Keratinocyte (primary cell): ENCODE data around the gene ADAMTS16. TPM values are rescaled to one million over a fixed set of nuclear protein-coding genes. Genes with fewer than 3 reads are reported as not detected.

Experiments
- DNase-seq: peaks from one replicate; pipeline ENCODE4 v3.0.0-alpha.2; 2011; ENCODE audit warnings: low read depth, missing footprints, low spot score
- FAIRE-seq: peaks from 2 replicates; lab custom pipeline; 2011; peaks lifted over from hg19 to GRCh38; lab: Jason Lieb, UNC
- H2AFZ ChIP-seq: 2 replicates; pipeline ENCODE4 v1.6.0; 2012; ENCODE audit warnings: low read length, control low read depth, inconsistent platforms; ENCODE audit not compliant: control insufficient read depth
- H3K27ac ChIP-seq: 2 replicates; pipeline ENCODE4 v1.5.1; 2011; ENCODE audit warnings: low read length; ENCODE audit not compliant: control insufficient read depth, insufficient read depth
- H3K27me3 ChIP-seq: 3 replicates; pipeline ENCODE4 v1.6.0; 2011; ENCODE audit warnings: low read length; ENCODE audit not compliant: control insufficient read depth, insufficient read depth; ENCODE audit errors: extremely low read depth
- H3K36me3 ChIP-seq, 2 experiments: 2 replicates in 1 of 2; 3 replicates in 1 of 2; pipeline ENCODE4 v1.5.1; 2011; ENCODE audit warnings: low read length in 2 of 2, mild to moderate bottlenecking in 1 of 2; ENCODE audit not compliant: control insufficient read depth in 2 of 2, insufficient read depth in 2 of 2; ENCODE audit errors: extremely low read depth in 1 of 2
- H3K4me1 ChIP-seq: 3 replicates; pipeline ENCODE4 v1.5.1; 2011; ENCODE audit warnings: low read length; ENCODE audit not compliant: control insufficient read depth, insufficient read depth; ENCODE audit errors: extremely low read depth
- H3K4me2 ChIP-seq: 3 replicates; pipeline ENCODE4 v1.6.0; 2011; ENCODE audit warnings: low read depth, low read length; ENCODE audit not compliant: control insufficient read depth, insufficient read depth; ENCODE audit errors: extremely low read depth
- H3K4me3 ChIP-seq, 3 experiments: fragments of 200-600 bp in 1 of 3; sonication (generic) in 1 of 3; 2 replicates in 2 of 3; 3 replicates in 1 of 3; pipeline ENCODE4 v1.5.1; 2011 to 2016; ENCODE audit warnings: low read length in 3 of 3, mild to moderate bottlenecking in 3 of 3, control low read depth in 2 of 3, inconsistent platforms in 1 of 3, low read depth in 1 of 3, mixed read lengths in 1 of 3, mixed run types in 1 of 3, moderate library complexity in 1 of 3; ENCODE audit not compliant: control insufficient read depth in 2 of 3, insufficient read depth in 2 of 3; ENCODE audit errors: extremely low read depth in 1 of 3
- H3K79me2 ChIP-seq: 2 replicates; pipeline ENCODE4 v1.6.0; 2012; ENCODE audit warnings: low read length; ENCODE audit not compliant: control insufficient read depth, insufficient read depth
- H3K9ac ChIP-seq: 3 replicates; pipeline ENCODE4 v1.6.0; 2011; ENCODE audit warnings: low read length; ENCODE audit not compliant: control insufficient read depth, insufficient read depth; ENCODE audit errors: extremely low read depth
- H3K9me1 ChIP-seq: 3 replicates; pipeline ENCODE4 v1.6.0; 2011; ENCODE audit warnings: low read length; ENCODE audit not compliant: control insufficient read depth, insufficient read depth; ENCODE audit errors: extremely low read depth
- H3K9me3 ChIP-seq: 2 replicates; pipeline ENCODE4 v1.5.1; 2012; ENCODE audit warnings: low read depth, low read length; ENCODE audit not compliant: control insufficient read depth
- H4K20me1 ChIP-seq: 3 replicates; pipeline ENCODE4 v1.6.0; 2011; ENCODE audit warnings: low read length; ENCODE audit not compliant: control insufficient read depth, insufficient read depth; ENCODE audit errors: extremely low read depth
- CTCF ChIP-seq, 3 experiments: IDR thresholded peaks in 1 of 3; conservative IDR thresholded peaks in 1 of 3; optimal IDR thresholded peaks in 1 of 3; 2 replicates in 2 of 3; 3 replicates in 1 of 3; pipeline versions ENCODE3 to v1.5.1; 2011; ENCODE audit warnings: low read length in 3 of 3, mild to moderate bottlenecking in 3 of 3, moderate library complexity in 2 of 3, control low read depth in 1 of 3, inconsistent platforms in 1 of 3; ENCODE audit not compliant: insufficient read depth in 2 of 3; ENCODE audit errors: extremely low read depth in 1 of 3
- EZH2 ChIP-seq: IDR thresholded peaks from one replicate; pipeline ENCODE4 v1.6.1; 2012; ENCODE audit warnings: inconsistent platforms, mild to moderate bottlenecking, low read length, moderate library complexity
- dilution Hi-C: fragments of 300-500 bp; cut with MboI; formaldehyde crosslinking; loops from one replicate; pipeline ENCODE4 v1.7.0; 2020; ENCODE audit warnings: low sequenced_read_pairs; ENCODE audit not compliant: extremely low pct_ligation_motif_present
- polyA plus RNA-seq, 5 experiments: library from polyadenylated mRNA; depleted of rRNA in 3 of 5; stranded (reverse) in 3 of 5; stranded (forward) in 1 of 5; unstranded in 1 of 5; fragments of >200 nt; gene quantifications; 1 replicate in 1 of 5; 2 replicates in 3 of 5; 3 replicates in 1 of 5; pipeline versions ENCODE4 v1.2.1 to v1.2.3, GENCODE V29; 2011 to 2012; ENCODE audit warnings: missing spikeins in 2 of 5, low read depth in 1 of 5, low replicate concordance in 1 of 5

The ADAMTS16 gene
- polyA plus RNA-seq, 1 donor (not counting 4 experiments of a cell fraction or from before 2014, with no cell fraction given): not detected

GRCh38 chr5:5179597-5179996, 39.5 kb downstream of the ADAMTS16 start:
- TF ChIP-seq CTCF (optimal IDR thresholded peaks at IDR 0.05 in 1 of 3, IDR thresholded peaks at IDR 0.05 in 1 of 3, conservative IDR thresholded peaks at IDR 0.05 in 1 of 3; ENCODE audit: extremely low read depth in 1 of 3, insufficient read depth in 2 of 3, low read length in 3 of 3) (no peak), EZH2 (no peak)
- Histone ChIP-seq H3K4me3 (no peak overlapping the region), H3K36me3 (no peaks in the 10 kb centered on the region), H2AFZ (no peak overlapping the region), H3K4me1 (no peaks in the 10 kb centered on the region), H3K27ac (no peak overlapping the region), H4K20me1 (no peaks in the 10 kb centered on the region), H3K9ac (no peak overlapping the region), H3K27me3 (no peaks in the 10 kb centered on the region), H3K4me2 (no peak overlapping the region), H3K9me3 (no peaks in the 10 kb centered on the region), H3K79me2 (no peaks in the 10 kb centered on the region), H3K9me1 (no peaks in the 10 kb centered on the region)
- DNase-seq (no peak), FAIRE-seq (no peak)
- dilution Hi-C loops: no loop called here

- H3K4me2 ChIP-seq: no peak overlapping the region
- no peak for TF ChIP-seq CTCF (optimal IDR thresholded peaks at IDR 0.05 in 1 of 3, IDR thresholded peaks at IDR 0.05 in 1 of 3, conservative IDR thresholded peaks at IDR 0.05 in 1 of 3; ENCODE audit: extremely low read depth in 1 of 3, insufficient read depth in 2 of 3, low read length in 3 of 3)
- TF ChIP-seq EZH2: no peak
- no peak for FAIRE-seq
Observed at GRCh38 chr5:5181650-5182324, 41.7 kb downstream of the ADAMTS16 start.

More at GRCh38 chr5:5181650-5182324, 41.7 kb downstream of the ADAMTS16 start:
- H3K9me1 ChIP-seq: no peaks in the 10 kb centered on the region
- H3K36me3 ChIP-seq: no peaks in the 10 kb centered on the region
- no peak overlapping the region for H3K4me3 ChIP-seq
- H3K27me3 ChIP-seq: no peaks in the 10 kb centered on the region
- dilution Hi-C loops: no loop called here
- H3K4me1 ChIP-seq: no peaks in the 10 kb centered on the region
- H3K27ac ChIP-seq: no peak overlapping the region
- no peaks in the 10 kb centered on the region for H3K9me3 ChIP-seq
- no peak overlapping the region for H2AFZ ChIP-seq
- no peaks in the 10 kb centered on the region for H3K79me2 ChIP-seq
- no peak overlapping the region for H3K9ac ChIP-seq
- no peaks in the 10 kb centered on the region for H4K20me1 ChIP-seq
- no peak for DNase-seq
